ENCODE data around the gene ZNRF3.

Gene ZNRF3

DNA sequence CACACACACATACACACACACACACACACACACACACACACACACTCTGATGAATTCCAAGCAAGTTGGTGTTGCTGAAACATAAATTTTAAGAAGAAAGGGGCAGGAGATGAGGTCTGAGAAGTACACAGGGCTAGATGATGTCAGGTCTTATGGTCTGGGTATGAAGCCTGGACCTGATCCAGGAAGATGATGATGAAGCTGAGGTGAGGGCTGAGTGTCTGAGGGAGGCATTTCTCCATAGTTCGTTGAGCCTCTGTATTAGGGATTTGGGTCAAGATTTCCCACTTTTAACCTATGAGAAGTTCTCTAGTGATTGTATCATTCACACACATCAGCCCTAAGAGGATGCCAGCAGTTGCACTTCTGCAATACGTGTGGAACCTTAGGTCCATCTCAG is 222.1 kb downstream of the ZNRF3 start:
- TF ChIP-seq, protein P1, sequence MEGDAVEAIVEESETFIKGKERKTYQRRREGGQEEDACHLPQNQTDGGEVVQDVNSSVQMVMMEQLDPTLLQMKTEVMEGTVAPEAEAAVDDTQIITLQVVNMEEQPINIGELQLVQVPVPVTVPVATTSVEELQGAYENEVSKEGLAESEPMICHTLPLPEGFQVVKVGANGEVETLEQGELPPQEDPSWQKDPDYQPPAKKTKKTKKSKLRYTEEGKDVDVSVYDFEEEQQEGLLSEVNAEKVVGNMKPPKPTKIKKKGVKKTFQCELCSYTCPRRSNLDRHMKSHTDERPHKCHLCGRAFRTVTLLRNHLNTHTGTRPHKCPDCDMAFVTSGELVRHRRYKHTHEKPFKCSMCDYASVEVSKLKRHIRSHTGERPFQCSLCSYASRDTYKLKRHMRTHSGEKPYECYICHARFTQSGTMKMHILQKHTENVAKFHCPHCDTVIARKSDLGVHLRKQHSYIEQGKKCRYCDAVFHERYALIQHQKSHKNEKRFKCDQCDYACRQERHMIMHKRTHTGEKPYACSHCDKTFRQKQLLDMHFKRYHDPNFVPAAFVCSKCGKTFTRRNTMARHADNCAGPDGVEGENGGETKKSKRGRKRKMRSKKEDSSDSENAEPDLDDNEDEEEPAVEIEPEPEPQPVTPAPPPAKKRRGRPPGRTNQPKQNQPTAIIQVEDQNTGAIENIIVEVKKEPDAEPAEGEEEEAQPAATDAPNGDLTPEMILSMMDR (conservative IDR thresholded peaks at IDR 0.05; ENCODE audit: low read length) = no peak
- DNase-seq (ENCODE audit: low read depth) = no peak
- H3K4me3 ChIP-seq (ENCODE audit: low read length) = no peak overlapping the region

GRCh38 chr22:29106839-29107238 is 223.5 kb downstream of the ZNRF3 start:
- TF ChIP-seq, protein P1 (conservative IDR thresholded peaks at IDR 0.05; ENCODE audit: low read length) = no peak
- H3K4me3 ChIP-seq (ENCODE audit: low read length) = no peak overlapping the region
- no peak for DNase-seq (ENCODE audit: low read depth)

All from AG10803 (cell line).